Smooth muscle cell (in vitro differentiated cells): ENCODE data around the gene ABCC1. TPM values are rescaled to one million over a fixed set of nuclear protein-coding genes. Genes with fewer than 3 reads are reported as not detected.

ENCODE experiments used
- DNase-seq: peaks from one replicate; lab custom pipeline; 2025; ENCODE audit not compliant: unreplicated experiment; lab: John Stamatoyannopoulos, UW
- H2AFZ ChIP-seq: fragments of 200-600 bp; sonication (generic); 2 replicates; pipeline ENCODE4 v1.6.0; 2016; ENCODE audit warnings: antibody characterized with exemption, low read depth, mild to moderate bottlenecking
- H3F3A ChIP-seq: fragments of 200-600 bp; sonication (generic); 2 replicates; pipeline ENCODE4 v1.6.0; 2017; ENCODE audit warnings: antibody characterized with exemption, low read depth
- H3K27ac ChIP-seq: fragments of 200-600 bp; sonication (generic); 2 replicates; pipeline ENCODE4 v1.5.1; 2016; ENCODE audit warnings: low read depth, mild to moderate bottlenecking
- H3K27me3 ChIP-seq: fragments of 200-600 bp; sonication (generic); 2 replicates; pipeline ENCODE4 v1.6.1; 2016; ENCODE audit warnings: low read depth, mild to moderate bottlenecking
- H3K36me3 ChIP-seq: fragments of 200-600 bp; sonication (generic); 2 replicates; pipeline ENCODE4 v1.5.1; 2016; ENCODE audit warnings: low read depth
- H3K4me1 ChIP-seq: fragments of 200-600 bp; sonication (generic); 2 replicates; pipeline ENCODE4 v1.5.1; 2016; ENCODE audit warnings: low read depth
- H3K4me2 ChIP-seq: fragments of 200-600 bp; sonication (generic); 2 replicates; pipeline ENCODE4 v1.6.0; 2016; ENCODE audit warnings: mild to moderate bottlenecking
- H3K4me3 ChIP-seq: fragments of 200-600 bp; sonication (generic); 2 replicates; pipeline ENCODE4 v1.5.1; 2016; ENCODE audit warnings: mild to moderate bottlenecking
- H3K79me2 ChIP-seq: fragments of 200-600 bp; sonication (generic); 2 replicates; pipeline ENCODE4 v1.6.0; 2016; ENCODE audit warnings: low read depth, mild to moderate bottlenecking
- H3K9ac ChIP-seq: fragments of 200-600 bp; sonication (generic); 2 replicates; pipeline ENCODE4 v1.6.0; 2016; ENCODE audit warnings: low read depth
- H3K9me3 ChIP-seq: fragments of 200-600 bp; sonication (generic); replicated peaks from 2 replicates; pipeline ENCODE4 v1.5.1; 2016; ENCODE audit warnings: low read depth
- H4K20me1 ChIP-seq: fragments of 200-600 bp; sonication (generic); 2 replicates; pipeline ENCODE4 v1.6.0; 2016; ENCODE audit warnings: low read depth
- WGBS: methylation state at CpG from one replicate; pipeline ENCODE4 v1.1.7; 2016; ENCODE audit warnings: low lambda C conversion rate; 5-methylcytosine and 5-hydroxymethylcytosine counted together
- polyA plus RNA-seq: library from polyadenylated mRNA; unstranded; fragments of >200 nt; fragmentation: Nextera tagmentation; extraction: Ambion mirVana; gene quantifications from 2 replicates; pipeline ENCODE4 v1.2.1, GENCODE V29; 2016
- total RNA-seq: library from RNA; depleted of rRNA; stranded (reverse); fragments of >200 nt; gene quantifications from 2 replicates; pipeline ENCODE4 v1.2.3, GENCODE V29; 2014
- TF ChIP-seq, protein P1 (sequence below): fragments of 200-600 bp; sonication (generic); IDR thresholded peaks from 2 replicates; pipeline ENCODE4 v1.5.1; 2017; ENCODE audit warnings: borderline replicate concordance, mild to moderate bottlenecking, antibody characterized with exemption; ENCODE audit not compliant: insufficient read depth, poor library complexity, severe bottlenecking

The ABCC1 gene
- total and polyA plus RNA-seq, 2 experiments from 2014 or later, result 10.2 to 22.7 TPM

DNA sequence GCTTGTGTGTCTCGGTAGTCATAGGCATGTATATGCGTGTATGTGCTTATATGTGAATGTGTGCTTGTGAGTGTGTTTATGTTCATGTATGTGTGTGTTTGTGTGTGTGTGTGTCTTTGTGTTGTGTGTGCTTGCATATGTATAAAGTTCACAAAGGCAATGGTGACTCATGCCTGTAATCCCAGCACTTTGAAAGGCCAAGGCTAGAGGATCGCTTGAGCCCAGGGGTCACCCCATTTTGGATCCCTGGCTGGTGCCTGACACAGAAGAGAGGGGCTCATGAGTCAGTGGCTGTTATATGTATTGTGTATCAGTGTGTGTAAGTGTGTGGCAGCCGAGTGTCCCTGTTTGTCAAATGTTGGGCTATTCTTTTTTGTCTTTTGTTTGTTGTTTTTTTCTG, 69.3 kb downstream of the ABCC1 start:
- Histone ChIP-seq H3F3A (no peaks in the 10 kb centered on the region), H3K36me3 (no peaks in the 10 kb centered on the region), H3K79me2 (no peaks in the 10 kb centered on the region), H2AFZ (no peak overlapping the region), H3K9me3 (no peaks in the 10 kb centered on the region), H3K27me3 (no peaks in the 10 kb centered on the region), H3K9ac (no peak overlapping the region), H3K27ac (no peak overlapping the region), H3K4me1 (no peaks in the 10 kb centered on the region), H3K4me3 (no peak overlapping the region), H4K20me1 (no peaks in the 10 kb centered on the region), H3K4me2 (no peak overlapping the region)
- TF ChIP-seq, protein P1, sequence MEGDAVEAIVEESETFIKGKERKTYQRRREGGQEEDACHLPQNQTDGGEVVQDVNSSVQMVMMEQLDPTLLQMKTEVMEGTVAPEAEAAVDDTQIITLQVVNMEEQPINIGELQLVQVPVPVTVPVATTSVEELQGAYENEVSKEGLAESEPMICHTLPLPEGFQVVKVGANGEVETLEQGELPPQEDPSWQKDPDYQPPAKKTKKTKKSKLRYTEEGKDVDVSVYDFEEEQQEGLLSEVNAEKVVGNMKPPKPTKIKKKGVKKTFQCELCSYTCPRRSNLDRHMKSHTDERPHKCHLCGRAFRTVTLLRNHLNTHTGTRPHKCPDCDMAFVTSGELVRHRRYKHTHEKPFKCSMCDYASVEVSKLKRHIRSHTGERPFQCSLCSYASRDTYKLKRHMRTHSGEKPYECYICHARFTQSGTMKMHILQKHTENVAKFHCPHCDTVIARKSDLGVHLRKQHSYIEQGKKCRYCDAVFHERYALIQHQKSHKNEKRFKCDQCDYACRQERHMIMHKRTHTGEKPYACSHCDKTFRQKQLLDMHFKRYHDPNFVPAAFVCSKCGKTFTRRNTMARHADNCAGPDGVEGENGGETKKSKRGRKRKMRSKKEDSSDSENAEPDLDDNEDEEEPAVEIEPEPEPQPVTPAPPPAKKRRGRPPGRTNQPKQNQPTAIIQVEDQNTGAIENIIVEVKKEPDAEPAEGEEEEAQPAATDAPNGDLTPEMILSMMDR, result no peak
- WGBS, result 79% methylated on average over 4 of the region's 4 CpGs
- no peak for DNase-seq

DNA sequence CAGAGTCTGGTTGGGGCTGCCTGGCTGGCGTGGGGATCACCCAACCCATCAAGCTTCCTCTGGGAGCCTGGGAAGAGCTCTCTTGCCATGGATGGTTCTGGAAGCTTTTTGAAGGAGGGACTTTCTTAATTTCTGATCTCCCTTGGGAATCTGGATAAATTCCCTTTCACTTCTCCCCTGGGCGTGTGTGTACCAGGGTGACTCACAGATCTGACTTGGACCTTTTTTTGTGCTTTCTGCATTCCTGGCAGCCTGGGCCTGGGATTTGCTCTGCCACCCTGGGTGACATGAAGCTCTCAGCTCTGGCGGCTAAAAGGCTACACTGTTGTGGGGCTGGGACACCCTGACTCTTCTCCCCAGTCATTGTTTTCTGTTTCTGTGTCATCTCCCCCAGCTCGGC, 70.1 kb downstream of the ABCC1 start:
- WGBS, result 84% methylated on average over 4 of the region's 4 CpGs
- H3K27ac ChIP-seq, result no peak overlapping the region

DNA sequence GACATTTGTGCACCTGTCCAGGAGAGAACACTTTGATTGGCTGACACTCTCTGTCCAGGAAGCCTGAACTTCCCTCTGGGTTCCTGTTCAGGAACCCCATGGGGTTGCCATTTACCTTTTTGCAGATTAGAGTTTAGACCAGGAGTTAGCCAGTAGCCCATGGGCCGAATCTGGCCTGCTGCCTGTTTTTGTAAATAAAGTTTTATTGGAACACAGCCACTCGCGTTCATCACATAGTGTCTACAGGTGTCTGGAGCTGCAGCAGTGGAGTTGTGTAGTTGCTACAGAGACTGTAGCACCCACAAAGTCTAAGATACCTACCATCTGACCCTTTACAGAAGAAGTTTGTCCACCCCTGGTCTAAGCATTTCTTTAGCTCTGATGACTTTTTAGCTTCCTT, 70.9 kb downstream of the ABCC1 start:
- no peak overlapping the region for H3K27ac ChIP-seq
- no peaks in the 10 kb centered on the region for H3K4me1 ChIP-seq
- H3K79me2 ChIP-seq, result no peaks in the 10 kb centered on the region
- no peaks in the 10 kb centered on the region for H3K9me3 ChIP-seq
- H4K20me1 ChIP-seq, result no peaks in the 10 kb centered on the region
- H3F3A ChIP-seq, result no peaks in the 10 kb centered on the region
- H2AFZ ChIP-seq, result no peak overlapping the region
- TF ChIP-seq, protein P1, result no peak
- H3K36me3 ChIP-seq, result no peaks in the 10 kb centered on the region
- WGBS, result 94% methylated on average over 3 of the region's 3 CpGs
- DNase-seq, result no peak
- H3K27me3 ChIP-seq, result no peaks in the 10 kb centered on the region
- H3K4me2 ChIP-seq, result no peak overlapping the region
- H3K9ac ChIP-seq, result no peak overlapping the region
- no peak overlapping the region for H3K4me3 ChIP-seq

More for the DNA sequence above, 70.1 kb downstream of the ABCC1 start:
- Histone ChIP-seq H4K20me1 (no peaks in the 10 kb centered on the region), H3K4me3 (no peak overlapping the region), H2AFZ (no peak overlapping the region), H3K9me3 (no peaks in the 10 kb centered on the region), H3K4me1 (no peaks in the 10 kb centered on the region), H3F3A (no peaks in the 10 kb centered on the region), H3K9ac (no peak overlapping the region), H3K36me3 (no peaks in the 10 kb centered on the region), H3K4me2 (no peak overlapping the region), H3K27me3 (no peaks in the 10 kb centered on the region), H3K79me2 (no peaks in the 10 kb centered on the region)
- DNase-seq, result no peak
- TF ChIP-seq, protein P1, result no peak

DNA sequence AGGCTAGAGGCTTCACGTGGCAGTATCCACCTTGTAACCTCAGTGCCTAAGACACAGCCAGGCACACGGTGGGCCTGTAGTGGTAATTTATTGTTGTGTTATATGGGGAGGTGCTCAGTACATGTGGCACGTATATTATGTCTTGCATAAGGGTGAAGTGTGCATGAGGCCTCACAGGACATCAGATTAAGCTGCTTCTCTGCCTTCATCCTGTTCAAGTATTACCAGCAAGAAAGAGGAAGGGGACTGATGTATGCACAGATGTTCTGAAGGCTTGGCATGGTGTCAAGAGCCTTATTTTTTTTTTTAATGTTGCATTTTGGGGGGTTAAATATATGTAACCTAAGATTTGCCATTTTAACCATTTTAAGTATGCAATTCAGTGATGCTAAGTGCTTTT, 71.6 kb downstream of the ABCC1 start:
- 73% methylated on average over 3 of the region's 3 CpGs for WGBS
- no peak overlapping the region for H2AFZ ChIP-seq
- no peak overlapping the region for H3K4me2 ChIP-seq
- no peaks in the 10 kb centered on the region for H4K20me1 ChIP-seq
- no peak for DNase-seq
- H3K4me1 ChIP-seq, result no peaks in the 10 kb centered on the region
- no peak overlapping the region for H3K4me3 ChIP-seq
- no peaks in the 10 kb centered on the region for H3K79me2 ChIP-seq
- no peaks in the 10 kb centered on the region for H3K36me3 ChIP-seq
- TF ChIP-seq, protein P1, result no peak
- peak overlapping the region; percentile 0 for H3K9ac ChIP-seq
- peak overlapping the region; percentile 76 for H3K27ac ChIP-seq
- no peaks in the 10 kb centered on the region for H3K27me3 ChIP-seq
- no peaks in the 10 kb centered on the region for H3K9me3 ChIP-seq
- no peaks in the 10 kb centered on the region for H3F3A ChIP-seq
